Jurkat, Clone E6-1 (cell line): ENCODE results near the gene MAGEB16. TPM values are rescaled to one million over a fixed set of nuclear protein-coding genes. Genes with fewer than 3 reads are reported as not detected.

ENCODE experiments used
- DNase-seq: peaks from one replicate; pipeline ENCODE4 v3.0.0-alpha.2; 2011; ENCODE audit warnings: low read depth, low spot score
- H3K4me3 ChIP-seq: 2 replicates; pipeline ENCODE4 v1.5.1; 2011; ENCODE audit warnings: mild to moderate bottlenecking, low read length, control low read depth, moderate library complexity
- polyA plus RNA-seq: library from polyadenylated mRNA; unstranded; fragments of >200 nt; gene quantifications from one replicate; pipeline ENCODE4 v1.2.1, GENCODE V29; 2012; ENCODE audit warnings: missing spikeins; ENCODE audit not compliant: insufficient read length, insufficient read depth

MAGEB16 gene
- not detected for polyA plus RNA-seq

DNA sequence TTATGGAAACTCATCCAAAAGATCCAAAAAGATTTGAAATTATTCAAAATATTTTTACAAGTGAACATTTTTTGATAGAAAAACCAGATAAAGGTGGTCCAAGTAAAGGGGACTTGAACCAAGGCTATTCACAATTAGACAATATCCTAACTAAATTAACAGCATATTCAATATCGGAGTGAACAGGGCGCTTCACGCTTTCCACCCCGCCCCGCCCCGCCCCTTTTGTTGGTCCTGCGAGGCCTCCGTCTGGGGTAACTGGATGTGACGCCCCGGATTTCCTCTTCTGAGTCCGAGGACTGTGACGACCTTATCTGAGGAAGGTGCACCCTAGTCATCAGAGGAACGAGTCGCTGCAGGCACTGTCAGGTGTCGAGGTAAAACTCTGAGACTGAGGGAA, at the start of gene MAGEB16:
TSS of gene MAGEB16 (plus strand) at position 301 of the 400 bp plus-strand sequence. CDS start 3,855 bp downstream, outside the sequence.
- no peak within 1 kb of the TSS for H3K4me3 ChIP-seq
- no peak for DNase-seq

DNA sequence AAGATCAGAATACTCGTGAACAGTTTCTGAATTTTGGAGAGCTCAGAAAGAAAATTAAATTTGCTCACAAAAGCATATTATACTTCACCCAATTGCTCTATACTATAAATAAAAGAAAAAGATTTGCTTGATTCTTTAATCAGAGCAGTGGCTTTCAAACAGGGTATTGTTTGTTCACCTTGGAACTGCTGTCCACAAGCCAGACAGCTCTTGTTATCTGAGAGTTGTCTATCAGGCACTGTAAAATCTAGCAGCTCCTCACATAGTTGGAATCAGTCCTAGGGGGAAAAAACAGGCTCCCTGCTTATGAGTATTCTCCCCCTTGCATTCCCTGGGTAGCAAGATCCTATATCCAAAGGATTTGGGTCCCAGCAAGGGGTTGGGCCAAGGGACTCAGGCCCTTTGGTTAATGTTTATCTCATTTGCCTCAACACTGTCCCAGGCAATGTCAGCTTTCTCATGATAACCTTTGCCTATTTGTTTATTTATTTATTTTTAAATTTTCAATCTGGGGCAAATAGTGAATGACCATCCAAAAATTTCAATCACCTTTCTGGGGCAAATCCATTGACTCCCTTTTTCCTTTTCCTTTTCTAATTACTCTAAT, 24.1 kb upstream of the MAGEB16 start:
- H3K4me3 ChIP-seq, result no peak overlapping the region
- no peak for DNase-seq

DNA sequence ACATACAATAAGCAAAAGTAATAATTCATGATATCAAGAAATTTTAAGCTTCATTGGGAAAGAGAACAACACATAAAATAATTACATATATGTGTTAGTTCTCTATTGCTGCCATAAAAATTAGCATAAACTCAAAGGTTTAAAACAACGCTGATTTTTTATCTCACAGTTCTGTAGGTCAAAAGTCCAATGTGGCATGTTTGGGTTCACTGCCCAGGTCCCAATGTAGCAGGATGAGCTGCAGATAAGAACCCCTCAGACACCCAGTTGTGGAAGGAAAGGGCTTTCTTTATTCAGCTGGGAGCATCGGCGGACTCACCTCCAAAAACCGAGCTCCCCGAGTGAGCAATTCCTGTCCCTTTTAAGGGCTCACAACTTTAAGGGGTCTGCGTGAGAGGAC, 13.1 kb upstream of the MAGEB16 start:
- H3K4me3 ChIP-seq, result no peak overlapping the region
- no peak for DNase-seq

DNA sequence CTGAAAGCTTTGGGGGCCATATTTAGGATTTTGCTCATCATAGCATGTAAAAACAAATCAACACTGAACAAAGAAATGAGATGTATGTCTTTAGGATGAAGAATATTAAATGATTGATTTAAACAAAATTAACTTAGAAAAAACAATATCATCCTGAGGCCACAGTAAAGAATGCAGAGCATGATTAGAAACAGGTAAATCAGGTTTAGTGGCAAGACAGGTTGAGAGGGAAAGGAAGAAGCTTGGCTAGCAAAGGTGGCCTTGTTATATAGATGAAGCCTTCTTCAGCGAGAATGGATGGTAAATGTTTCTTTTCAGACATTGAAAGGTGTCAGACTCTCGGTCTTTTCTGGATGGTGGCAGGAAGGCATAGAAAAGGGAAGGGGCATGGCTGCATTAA, 11.9 kb upstream of the MAGEB16 start:
- no peak for DNase-seq
- H3K4me3 ChIP-seq, result no peak overlapping the region

DNA sequence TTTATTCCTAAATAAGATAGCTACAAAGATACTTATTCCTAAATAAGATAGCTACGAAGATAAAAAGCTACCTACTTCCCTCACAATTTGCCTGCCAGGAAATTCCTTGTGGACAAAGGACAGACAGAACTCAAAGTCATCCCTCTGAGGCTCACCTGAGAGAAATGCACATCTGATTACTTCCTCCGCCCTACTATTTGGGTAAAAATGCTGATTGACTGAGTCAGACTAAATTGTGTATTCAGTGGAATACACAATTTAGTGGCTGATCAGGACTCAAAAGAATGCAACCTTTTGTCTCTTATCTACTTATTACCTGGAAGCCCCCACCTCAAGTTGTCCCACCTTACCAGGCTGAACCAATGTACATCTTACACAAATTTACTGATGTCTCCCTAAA, 10.3 kb upstream of the MAGEB16 start:
- no peak overlapping the region for H3K4me3 ChIP-seq
- DNase-seq, result no peak

DNA sequence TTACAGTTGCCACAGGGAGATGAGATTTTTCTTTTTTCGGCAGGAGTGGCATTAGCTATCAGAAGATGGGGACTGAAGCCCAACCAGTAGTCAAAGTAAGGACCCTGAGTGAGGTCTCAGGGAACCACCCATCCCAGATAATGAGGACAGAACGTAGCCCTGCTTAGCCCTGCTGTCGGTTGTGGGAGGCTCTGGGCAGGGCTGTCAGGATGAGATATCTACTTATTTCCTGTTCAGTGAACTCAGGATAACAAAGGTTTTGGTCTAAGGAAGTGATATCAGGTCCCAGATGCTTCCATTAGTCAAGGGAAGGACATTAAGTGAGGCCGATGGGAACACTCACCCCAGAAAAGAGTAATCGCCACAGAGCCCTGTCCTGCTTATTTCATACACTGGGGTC, 2.3 kb downstream of the MAGEB16 start:
- no peak overlapping the region for H3K4me3 ChIP-seq
- no peak for DNase-seq

DNA sequence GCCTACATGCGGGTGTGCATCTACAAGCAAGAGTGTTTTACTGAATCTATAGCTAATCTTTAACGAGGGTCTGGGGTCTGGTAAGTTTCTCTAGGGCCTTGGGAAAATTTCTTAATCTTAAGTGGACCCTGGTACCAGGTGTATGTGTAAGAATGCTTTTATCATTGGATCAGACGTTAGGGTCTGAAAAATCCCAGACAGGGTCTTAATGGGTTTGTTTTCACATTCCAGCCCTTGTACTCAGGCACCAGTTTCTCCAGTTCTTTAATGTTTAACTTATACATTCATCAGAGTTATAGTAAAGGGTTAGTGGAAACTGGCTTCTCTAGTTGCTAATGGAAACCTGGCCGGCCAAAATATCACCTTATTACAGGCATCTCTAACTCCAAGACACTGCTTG, 11.6 kb downstream of the MAGEB16 start:
- no peak for DNase-seq

DNA sequence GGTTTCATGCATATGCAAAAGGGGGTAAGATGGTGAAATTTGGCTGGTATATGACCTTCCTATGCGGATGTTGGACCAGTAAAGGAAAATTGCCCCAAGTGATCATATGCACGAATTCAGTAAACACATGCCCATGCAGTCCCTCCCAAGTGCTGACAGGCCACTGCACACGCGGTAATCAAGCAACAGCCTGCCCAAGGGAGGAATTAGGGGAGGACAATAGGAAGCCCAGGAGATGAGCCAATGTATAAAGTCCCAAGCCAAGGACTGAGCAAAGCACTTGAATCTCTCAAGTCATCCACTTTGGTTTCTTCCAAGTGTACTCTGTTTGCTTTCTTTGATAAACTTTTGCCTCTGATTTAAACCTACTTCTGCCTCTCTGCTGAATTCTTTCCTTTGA, 21.1 kb downstream of the MAGEB16 start:
- no peak overlapping the region for H3K4me3 ChIP-seq
- DNase-seq, result no peak

More for the DNA sequence above, 11.6 kb downstream of the MAGEB16 start:
- no peak overlapping the region for H3K4me3 ChIP-seq

DNA sequence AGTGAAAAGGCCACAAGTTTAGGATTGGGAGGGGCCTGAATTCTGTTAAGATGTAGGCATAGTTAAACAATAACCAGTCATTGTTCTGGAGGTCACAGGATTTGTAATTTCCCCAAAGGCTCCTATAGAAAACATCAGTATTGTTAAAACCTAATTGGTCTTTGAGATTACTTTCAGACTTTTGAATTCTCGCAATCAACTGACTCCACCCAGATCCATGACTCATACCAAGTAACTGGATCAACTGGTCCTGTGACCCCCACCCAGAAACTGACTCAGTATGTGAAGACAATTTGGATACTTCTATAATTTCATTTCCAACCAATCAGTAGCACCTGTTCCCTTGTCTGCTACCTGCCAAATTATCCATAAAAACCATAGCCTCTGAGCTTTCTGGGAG, 28.4 kb downstream of the MAGEB16 start:
- DNase-seq, result no peak
- H3K4me3 ChIP-seq, result no peak overlapping the region

DNA sequence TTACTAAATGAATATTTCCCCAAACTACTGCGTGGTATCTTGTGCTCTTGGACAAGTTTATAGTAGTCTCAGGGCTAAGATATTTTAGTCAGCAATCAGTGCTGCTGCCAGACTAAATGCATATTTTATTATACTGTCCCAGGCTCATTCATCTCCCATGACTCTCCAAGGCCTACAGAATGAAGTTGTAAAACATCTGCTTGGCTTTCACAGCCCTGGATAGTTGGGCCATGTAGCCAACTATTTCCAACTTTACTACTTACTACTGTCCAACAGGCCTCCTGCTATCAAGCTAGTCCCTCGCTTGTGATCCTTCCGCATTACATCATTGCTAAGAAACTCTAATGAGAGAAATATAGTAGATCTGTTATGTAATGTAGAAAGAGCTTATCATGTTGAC, 31.4 kb downstream of the MAGEB16 start:
- no peak overlapping the region for H3K4me3 ChIP-seq
- DNase-seq, result no peak

DNA sequence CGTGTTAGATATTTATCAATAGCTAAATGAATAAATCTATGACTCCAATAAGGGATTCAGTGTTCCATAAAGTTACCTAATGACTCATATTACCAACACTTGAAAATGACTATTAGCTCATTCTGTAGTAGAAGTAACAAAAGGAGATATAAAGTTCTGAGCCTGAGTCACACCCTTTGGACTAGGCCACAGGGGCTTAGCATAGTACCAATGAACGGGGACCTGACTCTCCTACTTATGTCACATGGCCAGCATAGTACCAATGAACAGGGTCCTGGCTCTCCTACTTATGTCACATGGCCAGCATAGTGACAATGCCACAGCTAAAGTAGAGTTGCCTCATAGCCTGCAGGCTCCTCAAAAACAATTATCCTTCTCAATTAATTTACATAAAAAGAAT, 43.7 kb downstream of the MAGEB16 start:
- DNase-seq, result no peak
- no peak overlapping the region for H3K4me3 ChIP-seq

DNA sequence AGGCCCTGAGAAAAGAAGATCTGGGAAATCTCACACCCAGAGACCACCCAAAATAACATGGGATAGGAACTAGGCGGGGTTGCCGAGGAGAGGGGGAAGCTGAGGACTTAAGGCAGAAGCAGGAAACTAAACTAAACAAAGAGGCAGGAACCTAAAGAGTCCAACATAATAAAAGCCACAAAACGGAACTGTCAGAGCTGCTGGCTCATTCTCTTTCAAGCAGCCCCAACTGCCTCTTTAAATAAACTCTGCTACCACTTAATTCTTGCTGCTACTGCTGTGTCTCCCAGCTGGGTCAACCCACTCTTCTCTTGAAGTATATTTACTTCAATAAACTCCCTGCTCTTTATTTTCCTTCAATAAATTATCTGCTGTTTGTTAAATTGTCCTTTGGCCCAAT, 44.5 kb downstream of the MAGEB16 start:
- H3K4me3 ChIP-seq, result no peak overlapping the region
- DNase-seq, result peak; percentile 35

DNA sequence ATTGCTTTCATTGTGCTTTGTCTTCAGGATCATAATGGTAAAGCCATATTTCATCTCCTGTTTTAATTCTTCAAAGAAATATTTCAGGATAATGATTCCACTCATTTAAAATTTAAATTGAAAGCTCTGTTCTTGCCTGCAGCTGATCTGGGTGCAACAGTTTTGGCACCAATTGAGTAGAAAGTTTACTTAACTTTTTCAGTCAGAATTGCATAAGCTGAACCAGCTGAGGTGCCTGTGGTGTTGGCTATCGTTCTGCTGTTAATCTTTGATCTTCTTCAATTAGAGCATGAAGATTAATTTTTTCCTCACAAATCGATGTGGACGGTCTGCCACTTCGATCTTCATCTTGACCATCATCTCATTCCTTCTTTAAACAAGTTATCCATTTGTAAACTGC, 49.6 kb downstream of the MAGEB16 start:
- DNase-seq, result no peak
- H3K4me3 ChIP-seq, result no peak overlapping the region
